GM23338 (cell line): Measurements from ENCODE around the gene BEST2. TPM values are rescaled to one million over a fixed set of nuclear protein-coding genes. Genes with fewer than 3 reads are reported as not detected.

ENCODE experiments used
- ATAC-seq: fragments of 200-7000 bp; cut with Tn5 transposase; 3 replicates; pipeline ENCODE4 v1.9.1; 2020
- DNase-seq: peaks from one replicate; pipeline ENCODE4 v3.0.0-alpha.2; 2015; ENCODE audit warnings: low spot score
- H2AFZ ChIP-seq: fragments of 200-600 bp; sonication (generic); 2 replicates; pipeline ENCODE4 v1.8.0; 2016; ENCODE audit warnings: antibody characterized with exemption, mild to moderate bottlenecking, moderate library complexity
- H3F3A ChIP-seq: fragments of 200-600 bp; sonication (generic); replicated peaks from 2 replicates; pipeline ENCODE4 v1.8.0; 2017; ENCODE audit warnings: antibody characterized with exemption, mixed run types, low read depth
- H3K27ac ChIP-seq: fragments of 200-600 bp; sonication (generic); 2 replicates; pipeline ENCODE4 v1.6.1; 2016; ENCODE audit warnings: low read depth
- H3K27me3 ChIP-seq: fragments of 200-600 bp; sonication (generic); 2 replicates; pipeline ENCODE4 v1.8.0; 2016; ENCODE audit warnings: mild to moderate bottlenecking, mixed run types, moderate library complexity; ENCODE audit not compliant: insufficient read depth
- H3K36me3 ChIP-seq: fragments of 200-600 bp; sonication (generic); 2 replicates; pipeline ENCODE4 v1.8.0; 2016; ENCODE audit warnings: mild to moderate bottlenecking; ENCODE audit not compliant: insufficient read depth
- H3K4me1 ChIP-seq: fragments of 200-600 bp; sonication (generic); 2 replicates; pipeline ENCODE4 v1.8.0; 2016; ENCODE audit warnings: mild to moderate bottlenecking, moderate library complexity; ENCODE audit not compliant: insufficient read depth
- H3K4me2 ChIP-seq: fragments of 200-600 bp; sonication (generic); 2 replicates; pipeline ENCODE4 v1.7.1; 2017; ENCODE audit warnings: mixed run types
- H3K4me3 ChIP-seq: fragments of 200-600 bp; sonication (generic); 2 replicates; pipeline ENCODE4 v1.6.1; 2016; ENCODE audit warnings: mixed run types
- H3K79me2 ChIP-seq: fragments of 200-600 bp; sonication (generic); replicated peaks from 2 replicates; pipeline ENCODE4 v1.8.0; 2017; ENCODE audit warnings: mild to moderate bottlenecking; ENCODE audit not compliant: insufficient read depth
- H3K9me2 ChIP-seq: fragments of 200-600 bp; sonication (generic); 2 replicates; pipeline ENCODE4 v1.8.0; 2017; ENCODE audit not compliant: insufficient read depth
- H4K20me1 ChIP-seq: fragments of 200-600 bp; sonication (generic); replicated peaks from 2 replicates; pipeline ENCODE4 v1.8.0; 2017; ENCODE audit warnings: mild to moderate bottlenecking; ENCODE audit not compliant: insufficient read depth
- H3K27ac Mint-ChIP-seq: 2 replicates; pipeline ENCODE4 v1.8.0; 2020; ENCODE audit warnings: inconsistent platforms, mild to moderate bottlenecking, moderate library complexity, mixed read lengths
- H3K27me3 Mint-ChIP-seq: 3 replicates; pipeline ENCODE4 v1.8.0; 2022; ENCODE audit warnings: low read depth, mild to moderate bottlenecking, moderate library complexity, mixed read lengths, inconsistent platforms; ENCODE audit not compliant: insufficient read depth, poor library complexity
- H3K36me3 Mint-ChIP-seq: 3 replicates; pipeline ENCODE4 v1.8.0; 2021; ENCODE audit warnings: low read depth, mild to moderate bottlenecking, inconsistent platforms, moderate library complexity, mixed read lengths
- H3K4me1 Mint-ChIP-seq: 3 replicates; pipeline ENCODE4 v1.8.0; 2020; ENCODE audit warnings: mild to moderate bottlenecking, inconsistent platforms, mixed read lengths
- H3K4me3 Mint-ChIP-seq: 3 replicates; pipeline ENCODE4 v1.8.0; 2021; ENCODE audit warnings: moderate library complexity, mild to moderate bottlenecking, inconsistent platforms, mixed read lengths
- H3K9me3 Mint-ChIP-seq: 3 replicates; pipeline ENCODE4 v1.8.0; 2020; ENCODE audit warnings: moderate library complexity, mild to moderate bottlenecking, inconsistent platforms, mixed read lengths
- POLR2AphosphoS5 ChIP-seq: IDR thresholded peaks from 2 replicates; pipeline ENCODE4 v1.6.1; 2016; ENCODE audit warnings: antibody characterized with exemption, low read depth
- ZNF331 ChIP-seq: fragments of 250-450 bp; sonication (Bioruptor Pico); IDR thresholded peaks from 2 replicates; pipeline ENCODE4 v1.5.0; 2020; ENCODE audit warnings: low read depth, mild to moderate bottlenecking, moderate library complexity
- polyA plus RNA-seq: library from polyadenylated mRNA; unstranded; fragments of >200 nt; fragmentation: Nextera tagmentation; extraction: Ambion mirVana; gene quantifications from 2 replicates; pipeline ENCODE4 v1.2.1, GENCODE V29; 2016
- total RNA-seq: library from RNA; depleted of rRNA; stranded (reverse); fragments of >200 nt; shearing (Covaris generic); gene quantifications from 2 replicates; pipeline ENCODE4 v1.2.3, GENCODE V29; 2014
- TF ChIP-seq, protein P1 (sequence below): fragments of 250-450 bp; sonication (Bioruptor Pico); IDR thresholded peaks from 2 replicates; pipeline ENCODE4 v1.5.0; 2020; ENCODE audit warnings: mild to moderate bottlenecking, moderate library complexity

The BEST2 gene
- total and polyA plus RNA-seq, 2 experiments from 2014 or later: 1.2 to 10.4 TPM

DNA sequence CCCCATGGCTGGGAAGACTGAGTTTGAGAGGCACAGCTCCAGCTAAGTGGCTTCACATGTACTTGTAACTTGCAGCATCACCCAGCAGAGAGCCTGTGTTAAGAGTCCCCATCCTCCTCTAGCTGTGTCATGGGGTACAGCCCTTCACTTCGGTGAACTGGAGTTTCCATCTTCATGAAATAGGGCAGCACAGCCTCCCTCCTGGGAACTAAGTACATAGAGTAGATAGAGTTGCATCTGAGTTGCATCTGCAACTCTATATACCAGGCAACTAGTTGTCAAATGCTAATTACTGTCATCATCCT is 48.8 kb downstream of the BEST2 start:
- H3K9me2 ChIP-seq: no peaks in the 10 kb centered on the region
- ATAC-seq (no peak), DNase-seq (no peak)
- peaks cover 10% of the 10 kb centered on the region for H3K27me3 ChIP-seq
- peaks cover 22% of the 10 kb centered on the region for H3K4me1 Mint-ChIP-seq
- H3K27ac Mint-ChIP-seq: no peak overlapping the region
- peak overlapping the region; percentile 97 for H3K4me2 ChIP-seq
- H3K79me2 ChIP-seq: peaks cover 13% of the 10 kb centered on the region
- H3K36me3 ChIP-seq: peaks cover 9% of the 10 kb centered on the region; the same call in 1 of the 2 replicates
- no peaks in the 10 kb centered on the region for H4K20me1 ChIP-seq
- H3K9me3 Mint-ChIP-seq: no peaks in the 10 kb centered on the region
- TF ChIP-seq POLR2AphosphoS5: no peak
- H3K4me1 ChIP-seq: peaks cover 16% of the 10 kb centered on the region
- peaks cover 4% of the 10 kb centered on the region for H3K27me3 Mint-ChIP-seq
- H3K27ac ChIP-seq: no peak overlapping the region
- peaks cover 22% of the 10 kb centered on the region for H3F3A ChIP-seq
- H3K4me3 ChIP-seq: peak overlapping the region; percentile 99
- H3K4me3 Mint-ChIP-seq: peak overlapping the region; percentile 93
- H2AFZ ChIP-seq: no peak overlapping the region
- H3K36me3 Mint-ChIP-seq: peaks cover 46% of the 10 kb centered on the region

DNA sequence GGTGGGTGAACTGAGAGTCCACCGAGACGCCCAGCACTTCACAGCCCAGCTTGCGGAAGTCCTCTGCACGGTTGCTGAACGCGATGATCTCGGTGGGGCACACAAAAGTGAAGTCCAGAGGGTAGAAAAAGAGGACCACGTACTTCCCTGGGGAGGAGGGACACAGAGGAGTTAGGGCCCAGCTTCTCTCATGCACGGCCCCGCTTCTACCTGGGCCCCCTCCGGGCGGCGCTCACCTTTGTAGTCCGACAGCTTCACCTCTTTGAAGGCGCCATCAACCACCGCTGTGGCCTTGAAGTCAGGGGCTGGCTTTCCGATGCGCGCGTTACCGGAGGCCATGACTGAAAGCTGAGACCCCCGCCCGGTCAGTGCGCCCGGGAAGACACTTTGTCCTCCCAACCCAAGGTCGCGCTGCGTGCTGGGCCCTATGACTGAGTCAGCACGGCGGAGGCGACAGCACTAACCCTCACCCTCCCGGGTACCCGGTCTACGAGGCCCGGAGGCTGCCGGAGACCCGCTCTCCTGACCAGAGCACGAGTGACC is 49.4 kb downstream of the BEST2 start:
- Mint-ChIP-seq H3K9me3 (no peaks in the 10 kb centered on the region), H3K27me3 (peaks cover 4% of the 10 kb centered on the region), H3K4me3 (peak overlapping the region; percentile 93), H3K36me3 (peaks cover 46% of the 10 kb centered on the region), H3K4me1 (peaks cover 21% of the 10 kb centered on the region), H3K27ac (no peak overlapping the region)
- Histone ChIP-seq H3K36me3 (peaks cover 9% of the 10 kb centered on the region; the same call in 1 of the 2 replicates), H3K4me1 (peaks cover 14% of the 10 kb centered on the region), H3K4me3 (peak overlapping the region; percentile 99), H3K9me2 (no peaks in the 10 kb centered on the region), H3K4me2 (peak overlapping the region; percentile 97), H3K27me3 (peaks cover 10% of the 10 kb centered on the region), H3F3A (peaks cover 22% of the 10 kb centered on the region), H3K27ac (no peak overlapping the region), H3K79me2 (peaks cover 13% of the 10 kb centered on the region), H2AFZ (peak overlapping the region; percentile 97), H4K20me1 (no peaks in the 10 kb centered on the region)
- ATAC-seq (peak; percentile 15), DNase-seq (peak; percentile 69)
- no peak for TF ChIP-seq ZNF331 (CRISPR knock-in tag)
- TF ChIP-seq, protein P1, sequence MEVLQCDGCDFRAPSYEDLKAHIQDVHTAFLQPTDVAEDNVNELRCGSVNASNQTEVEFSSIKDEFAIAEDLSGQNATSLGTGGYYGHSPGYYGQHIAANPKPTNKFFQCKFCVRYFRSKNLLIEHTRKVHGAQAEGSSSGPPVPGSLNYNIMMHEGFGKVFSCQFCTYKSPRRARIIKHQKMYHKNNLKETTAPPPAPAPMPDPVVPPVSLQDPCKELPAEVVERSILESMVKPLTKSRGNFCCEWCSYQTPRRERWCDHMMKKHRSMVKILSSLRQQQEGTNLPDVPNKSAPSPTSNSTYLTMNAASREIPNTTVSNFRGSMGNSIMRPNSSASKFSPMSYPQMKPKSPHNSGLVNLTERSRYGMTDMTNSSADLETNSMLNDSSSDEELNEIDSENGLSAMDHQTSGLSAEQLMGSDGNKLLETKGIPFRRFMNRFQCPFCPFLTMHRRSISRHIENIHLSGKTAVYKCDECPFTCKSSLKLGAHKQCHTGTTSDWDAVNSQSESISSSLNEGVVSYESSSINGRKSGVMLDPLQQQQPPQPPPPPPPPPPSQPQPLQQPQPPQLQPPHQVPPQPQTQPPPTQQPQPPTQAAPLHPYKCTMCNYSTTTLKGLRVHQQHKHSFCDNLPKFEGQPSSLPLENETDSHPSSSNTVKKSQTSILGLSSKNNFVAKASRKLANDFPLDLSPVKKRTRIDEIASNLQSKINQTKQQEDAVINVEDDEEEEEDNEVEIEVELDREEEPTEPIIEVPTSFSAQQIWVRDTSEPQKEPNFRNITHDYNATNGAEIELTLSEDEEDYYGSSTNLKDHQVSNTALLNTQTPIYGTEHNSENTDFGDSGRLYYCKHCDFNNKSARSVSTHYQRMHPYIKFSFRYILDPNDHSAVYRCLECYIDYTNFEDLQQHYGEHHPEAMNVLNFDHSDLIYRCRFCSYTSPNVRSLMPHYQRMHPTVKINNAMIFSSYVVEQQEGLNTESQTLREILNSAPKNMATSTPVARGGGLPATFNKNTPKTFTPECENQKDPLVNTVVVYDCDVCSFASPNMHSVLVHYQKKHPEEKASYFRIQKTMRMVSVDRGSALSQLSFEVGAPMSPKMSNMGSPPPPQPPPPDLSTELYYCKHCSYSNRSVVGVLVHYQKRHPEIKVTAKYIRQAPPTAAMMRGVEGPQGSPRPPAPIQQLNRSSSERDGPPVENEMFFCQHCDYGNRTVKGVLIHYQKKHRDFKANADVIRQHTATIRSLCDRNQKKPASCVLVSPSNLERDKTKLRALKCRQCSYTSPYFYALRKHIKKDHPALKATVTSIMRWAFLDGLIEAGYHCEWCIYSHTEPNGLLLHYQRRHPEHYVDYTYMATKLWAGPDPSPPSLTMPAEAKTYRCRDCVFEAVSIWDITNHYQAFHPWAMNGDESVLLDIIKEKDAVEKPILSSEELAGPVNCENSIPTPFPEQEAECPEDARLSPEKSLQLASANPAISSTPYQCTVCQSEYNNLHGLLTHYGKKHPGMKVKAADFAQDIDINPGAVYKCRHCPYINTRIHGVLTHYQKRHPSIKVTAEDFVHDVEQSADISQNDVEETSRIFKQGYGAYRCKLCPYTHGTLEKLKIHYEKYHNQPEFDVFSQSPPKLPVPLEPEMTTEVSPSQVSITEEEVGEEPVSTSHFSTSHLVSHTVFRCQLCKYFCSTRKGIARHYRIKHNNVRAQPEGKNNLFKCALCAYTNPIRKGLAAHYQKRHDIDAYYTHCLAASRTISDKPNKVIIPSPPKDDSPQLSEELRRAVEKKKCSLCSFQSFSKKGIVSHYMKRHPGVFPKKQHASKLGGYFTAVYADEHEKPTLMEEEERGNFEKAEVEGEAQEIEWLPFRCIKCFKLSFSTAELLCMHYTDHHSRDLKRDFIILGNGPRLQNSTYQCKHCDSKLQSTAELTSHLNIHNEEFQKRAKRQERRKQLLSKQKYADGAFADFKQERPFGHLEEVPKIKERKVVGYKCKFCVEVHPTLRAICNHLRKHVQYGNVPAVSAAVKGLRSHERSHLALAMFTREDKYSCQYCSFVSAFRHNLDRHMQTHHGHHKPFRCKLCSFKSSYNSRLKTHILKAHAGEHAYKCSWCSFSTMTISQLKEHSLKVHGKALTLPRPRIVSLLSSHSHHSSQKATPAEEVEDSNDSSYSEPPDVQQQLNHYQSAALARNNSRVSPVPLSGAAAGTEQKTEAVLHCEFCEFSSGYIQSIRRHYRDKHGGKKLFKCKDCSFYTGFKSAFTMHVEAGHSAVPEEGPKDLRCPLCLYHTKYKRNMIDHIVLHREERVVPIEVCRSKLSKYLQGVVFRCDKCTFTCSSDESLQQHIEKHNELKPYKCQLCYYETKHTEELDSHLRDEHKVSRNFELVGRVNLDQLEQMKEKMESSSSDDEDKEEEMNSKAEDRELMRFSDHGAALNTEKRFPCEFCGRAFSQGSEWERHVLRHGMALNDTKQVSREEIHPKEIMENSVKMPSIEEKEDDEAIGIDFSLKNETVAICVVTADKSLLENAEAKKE: no peak
